Fibroblast of the aortic adventitia (primary cell): ENCODE measurements around the gene GHRHR. TPM values are rescaled to one million over a fixed set of nuclear protein-coding genes. Genes with fewer than 3 reads are reported as not detected.

Experiments
- DNase-seq: peaks from one replicate; pipeline ENCODE4 v3.0.0-alpha.2; 2010; ENCODE audit warnings: low read depth
- H3K4me3 ChIP-seq: 2 replicates; pipeline ENCODE4 v1.5.1; 2011; ENCODE audit warnings: low read depth, mild to moderate bottlenecking, control low read depth, low read length, moderate library complexity
- CTCF ChIP-seq: IDR thresholded peaks from 2 replicates; pipeline ENCODE4 v1.5.1; 2011; ENCODE audit warnings: mild to moderate bottlenecking, low read length, control low read depth, inconsistent platforms; ENCODE audit not compliant: insufficient read depth
- total RNA-seq: library from RNA; depleted of rRNA; stranded (reverse); fragments of >200 nt; gene quantifications from 2 replicates; pipeline ENCODE4 v1.2.3, GENCODE V29; 2012; ENCODE audit warnings: low replicate concordance

Gene GHRHR
- total RNA-seq, 1 donor, result not detected

- TF ChIP-seq CTCF, result no peak
- no peak for DNase-seq
- no peak overlapping the region for H3K4me3 ChIP-seq
Observed at GRCh38 chr7:30965372-30965771, 1.6 kb downstream of the GHRHR start.

- no peak for TF ChIP-seq CTCF
- no peak overlapping the region for H3K4me3 ChIP-seq
- no peak for DNase-seq
Observed at GRCh38 chr7:30965883-30966282, 2.1 kb downstream of the GHRHR start.

- DNase-seq, result no peak
- H3K4me3 ChIP-seq, result no peak overlapping the region
- no peak for TF ChIP-seq CTCF
Observed at GRCh38 chr7:30968294-30968693, 4.5 kb downstream of the GHRHR start.

GRCh38 chr7:30968747-30969603 is 5.2 kb downstream of the GHRHR start:
- no peak overlapping the region for H3K4me3 ChIP-seq
- TF ChIP-seq CTCF, result no peak
- DNase-seq, result no peak

- H3K4me3 ChIP-seq, result no peak overlapping the region
- no peak for DNase-seq
- no peak for TF ChIP-seq CTCF
Observed at GRCh38 chr7:30969604-30969970, 5.8 kb downstream of the GHRHR start.

GRCh38 chr7:30970074-30970473 is 6.3 kb downstream of the GHRHR start:
- DNase-seq, result no peak
- TF ChIP-seq CTCF, result no peak
- no peak overlapping the region for H3K4me3 ChIP-seq
